Adrenal gland (tissue), 5 donors: Measurements from ENCODE around the gene SSU72.

Experiments
- POLR2A ChIP-seq, 2 donors: fragments of 450-650 bp; IDR thresholded peaks; one replicate each; pipeline ENCODE4 v1.6.1; 2017; ENCODE audit warnings: antibody characterized with exemption in 2 of 2, mild to moderate bottlenecking in 2 of 2, moderate library complexity in 1 of 2
- TF ChIP-seq, protein P1 (sequence below), 6 experiments: fragments of 450-650 bp in 4 of 6; fragments of 200-600 bp in 2 of 6; sonication (generic) in 1 of 6; IDR thresholded peaks; 1 replicate in 5 of 6; 2 replicates in 1 of 6; pipeline versions ENCODE4 v1.5.1 to v1.8.0; 2016 to 2021; ENCODE audit warnings: antibody characterized with exemption in 6 of 6, mild to moderate bottlenecking in 2 of 6, moderate library complexity in 1 of 6
- donor health status: DM: no; HTN: no; CAD: no.

DNA sequence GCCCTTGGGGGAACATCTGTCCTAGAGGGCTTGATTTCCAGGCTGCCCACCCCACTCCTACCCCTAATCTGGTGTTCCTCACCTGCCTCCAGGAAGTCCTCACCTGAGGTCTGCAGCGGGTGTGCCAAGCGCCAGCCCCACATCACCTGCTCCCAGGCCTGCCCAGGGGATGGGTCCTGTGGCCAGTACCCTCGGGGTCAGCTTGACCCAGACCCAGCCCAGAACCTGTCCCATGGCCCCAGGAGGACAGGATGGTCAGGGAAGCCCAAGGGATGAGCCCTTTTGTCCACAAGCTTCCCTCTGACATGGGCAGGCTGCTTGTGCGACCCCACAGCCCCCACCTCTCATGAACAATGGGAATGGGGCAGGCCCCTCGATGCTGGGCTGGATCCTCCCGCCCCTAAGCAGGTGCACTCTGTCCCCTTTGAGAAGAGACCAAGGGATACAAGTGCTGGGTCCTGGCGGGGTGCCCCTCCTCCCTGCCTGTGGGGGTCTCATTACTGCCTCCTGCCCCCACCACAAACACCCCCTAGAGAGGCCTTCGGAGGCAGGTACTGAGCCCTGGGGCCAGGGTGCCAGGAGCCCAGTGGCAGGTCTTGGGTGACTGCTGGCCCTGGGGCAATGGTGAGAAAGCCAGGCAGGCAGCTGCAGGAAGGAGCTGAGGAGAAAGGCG lies 43.9 kb upstream of the SSU72 start:
- TF ChIP-seq, protein P1, sequence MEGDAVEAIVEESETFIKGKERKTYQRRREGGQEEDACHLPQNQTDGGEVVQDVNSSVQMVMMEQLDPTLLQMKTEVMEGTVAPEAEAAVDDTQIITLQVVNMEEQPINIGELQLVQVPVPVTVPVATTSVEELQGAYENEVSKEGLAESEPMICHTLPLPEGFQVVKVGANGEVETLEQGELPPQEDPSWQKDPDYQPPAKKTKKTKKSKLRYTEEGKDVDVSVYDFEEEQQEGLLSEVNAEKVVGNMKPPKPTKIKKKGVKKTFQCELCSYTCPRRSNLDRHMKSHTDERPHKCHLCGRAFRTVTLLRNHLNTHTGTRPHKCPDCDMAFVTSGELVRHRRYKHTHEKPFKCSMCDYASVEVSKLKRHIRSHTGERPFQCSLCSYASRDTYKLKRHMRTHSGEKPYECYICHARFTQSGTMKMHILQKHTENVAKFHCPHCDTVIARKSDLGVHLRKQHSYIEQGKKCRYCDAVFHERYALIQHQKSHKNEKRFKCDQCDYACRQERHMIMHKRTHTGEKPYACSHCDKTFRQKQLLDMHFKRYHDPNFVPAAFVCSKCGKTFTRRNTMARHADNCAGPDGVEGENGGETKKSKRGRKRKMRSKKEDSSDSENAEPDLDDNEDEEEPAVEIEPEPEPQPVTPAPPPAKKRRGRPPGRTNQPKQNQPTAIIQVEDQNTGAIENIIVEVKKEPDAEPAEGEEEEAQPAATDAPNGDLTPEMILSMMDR (IDR thresholded peaks at IDR 0.05): no peak
- TF ChIP-seq POLR2A (IDR thresholded peaks at IDR 0.05): no peak
